NCI-H82 treated with DMSO at 0.1 percent for 48 hours (cell line): ENCODE measurements around the gene DKK1.
"Not testable (repeated sequence)": the region's sequence is repeated elsewhere in the genome, so short reads cannot be mapped to it uniquely, and the experiment has no call there.

Experiments used
- DNase-seq: peaks from one replicate; lab custom pipeline; 2025; ENCODE audit not compliant: unreplicated experiment; lab: John Stamatoyannopoulos, UW

Gene DKK1

GRCh38 chr10:52365547-52366432 lies 51.7 kb downstream of the DKK1 start:
- not testable (repeated sequence) for DNase-seq
